HG02885 (cell line): ENCODE data around the gene SMIM31.

Experiments
- ATAC-seq: cut with Tn5 transposase; IDR thresholded peaks from one replicate; pipeline ENCODE4 v1.9.1; 2021; ENCODE audit warnings: mild to moderate bottlenecking; ENCODE audit not compliant: unreplicated experiment, poor library complexity

The SMIM31 gene

DNA sequence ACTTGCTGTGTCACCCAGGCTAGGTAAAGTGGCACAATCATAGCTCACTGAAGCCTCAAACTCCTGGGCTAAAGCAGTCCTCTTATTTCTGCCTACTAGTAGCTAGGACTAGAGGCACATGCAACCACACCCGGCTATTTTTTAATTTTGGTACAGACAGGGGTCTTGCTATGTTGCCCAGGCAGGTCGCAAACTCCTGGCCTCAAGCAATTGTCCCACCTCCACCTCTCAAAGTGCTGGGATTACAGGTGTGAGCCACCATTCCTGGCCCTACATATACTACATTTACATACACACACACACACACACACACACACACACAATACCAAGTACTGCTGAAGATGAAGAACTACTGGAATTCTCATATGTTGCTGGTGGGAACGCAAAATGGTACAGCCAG is 26.9 kb downstream of the SMIM31 start:
- ATAC-seq, result no peak

DNA sequence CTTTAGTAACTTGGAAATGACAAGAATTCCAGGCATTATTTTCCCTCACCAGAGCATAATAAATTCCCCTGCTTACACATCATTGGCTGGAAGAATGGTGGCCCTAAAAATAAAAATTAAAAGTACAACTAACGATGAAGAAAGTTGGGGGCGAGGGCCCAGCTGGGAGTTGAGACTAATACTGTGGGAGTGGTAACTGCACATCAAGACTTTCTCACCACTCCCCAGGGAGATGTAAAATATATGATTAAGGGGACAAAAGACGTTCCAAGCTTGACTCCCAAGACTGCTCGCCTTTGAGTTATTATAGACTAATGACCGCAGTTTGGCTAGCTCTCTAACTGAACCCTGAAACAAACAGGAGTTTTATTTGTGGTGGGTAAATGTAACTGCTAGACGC is 30.0 kb downstream of the SMIM31 start:
- ATAC-seq, result no peak

DNA sequence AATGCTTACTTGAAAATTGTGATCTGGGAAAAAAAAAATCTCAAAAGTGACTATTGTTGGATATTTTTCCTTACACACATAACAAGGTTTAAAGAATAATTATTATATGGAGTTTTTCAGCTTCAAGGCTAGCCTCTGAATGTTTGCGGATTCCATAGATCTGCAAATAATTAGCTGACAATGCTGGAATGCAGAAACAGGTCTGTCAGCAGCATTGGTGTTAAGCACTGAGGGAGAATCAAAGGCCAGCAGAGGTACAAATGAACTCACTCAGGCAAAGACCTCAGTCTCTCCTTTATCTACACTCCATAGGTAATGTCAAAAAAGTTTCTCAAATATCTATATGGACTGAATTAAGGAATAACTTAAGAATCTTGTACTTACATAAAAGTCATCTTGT is 35.1 kb downstream of the SMIM31 start:
- ATAC-seq, result no peak

DNA sequence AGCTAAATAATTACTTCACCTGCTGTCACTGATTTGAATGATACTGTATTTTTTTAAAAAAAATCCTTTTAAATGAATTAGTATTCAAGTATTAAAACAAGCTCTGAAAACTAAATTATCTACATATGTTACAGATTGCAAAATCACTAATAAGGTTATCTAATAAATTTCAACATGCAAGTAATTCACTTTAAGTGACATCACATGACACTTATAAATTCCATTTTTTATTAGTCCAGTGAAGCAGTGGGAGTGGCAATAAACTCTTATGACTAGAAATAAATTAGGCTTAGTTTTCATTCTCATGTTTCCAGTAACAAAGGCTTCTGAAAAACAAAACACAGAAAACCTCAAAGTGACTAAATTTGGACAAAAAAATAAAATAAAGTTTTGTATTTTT is 36.3 kb downstream of the SMIM31 start:
- no peak for ATAC-seq

DNA sequence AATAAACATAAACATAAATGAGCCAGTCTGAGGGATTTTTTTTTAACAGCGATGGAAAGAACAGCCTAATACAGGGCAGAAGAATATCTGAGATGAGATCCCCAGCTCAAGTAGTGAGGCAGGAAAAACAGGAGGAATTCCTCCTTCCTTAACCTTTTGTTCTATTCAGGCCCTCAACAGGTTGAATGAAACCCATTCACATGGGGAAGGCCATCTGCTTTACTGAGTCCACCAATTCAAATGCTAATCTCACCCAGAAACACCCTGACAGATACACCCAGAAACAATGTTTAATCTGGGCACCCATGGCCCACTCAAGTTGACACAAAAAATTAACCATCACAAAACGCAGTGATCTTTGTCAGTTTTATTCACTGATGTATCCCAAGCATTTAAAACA is 45.5 kb downstream of the SMIM31 start:
- no peak for ATAC-seq

DNA sequence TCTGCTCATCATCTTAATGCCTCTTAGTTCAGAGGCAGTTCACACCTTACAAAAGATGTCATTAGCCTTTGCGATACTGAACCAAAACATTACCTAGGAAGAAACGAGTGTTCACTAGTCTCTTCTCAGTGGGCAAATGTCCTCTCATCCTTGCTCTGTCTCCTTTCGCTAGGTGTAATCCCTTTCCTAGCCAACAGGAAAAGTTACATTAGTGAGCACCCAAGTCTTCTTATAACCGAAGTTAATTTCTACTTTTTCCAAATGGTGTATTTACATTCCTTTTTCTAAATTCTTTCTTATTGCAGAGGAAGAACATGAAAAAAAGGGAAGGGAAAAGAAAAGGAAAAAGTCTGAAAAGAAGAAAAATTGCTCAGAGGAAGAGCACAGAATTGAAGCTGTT is 46.9 kb downstream of the SMIM31 start:
- ATAC-seq, result no peak

DNA sequence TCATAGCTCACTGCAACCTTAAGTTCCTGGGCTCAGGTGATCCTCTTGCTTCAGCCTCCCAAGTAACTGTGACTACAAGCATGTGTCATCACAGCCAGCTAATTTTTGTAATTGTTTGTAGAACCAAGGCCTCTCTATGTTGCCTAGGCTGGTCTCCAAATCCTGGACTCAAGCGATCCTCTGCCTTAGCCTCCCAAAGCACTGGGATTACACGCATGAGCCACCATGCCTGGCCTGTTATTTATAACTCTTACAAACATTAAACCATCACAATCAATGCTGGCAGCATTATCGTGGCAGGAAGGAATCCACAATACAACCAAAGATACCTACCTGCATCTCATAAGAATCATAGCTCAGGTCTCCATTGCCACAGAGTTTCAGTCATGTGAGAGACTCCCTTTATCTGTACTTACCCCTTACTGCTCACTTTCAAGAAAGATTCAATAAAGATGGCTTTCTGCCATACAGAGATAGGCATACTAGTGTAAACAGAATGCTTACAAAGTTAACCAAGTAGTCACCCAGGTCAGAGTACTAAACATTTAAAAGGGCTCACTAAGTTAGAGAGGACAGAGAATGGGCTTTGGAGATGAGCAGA is 48.5 kb downstream of the SMIM31 start:
- ATAC-seq, result no peak

DNA sequence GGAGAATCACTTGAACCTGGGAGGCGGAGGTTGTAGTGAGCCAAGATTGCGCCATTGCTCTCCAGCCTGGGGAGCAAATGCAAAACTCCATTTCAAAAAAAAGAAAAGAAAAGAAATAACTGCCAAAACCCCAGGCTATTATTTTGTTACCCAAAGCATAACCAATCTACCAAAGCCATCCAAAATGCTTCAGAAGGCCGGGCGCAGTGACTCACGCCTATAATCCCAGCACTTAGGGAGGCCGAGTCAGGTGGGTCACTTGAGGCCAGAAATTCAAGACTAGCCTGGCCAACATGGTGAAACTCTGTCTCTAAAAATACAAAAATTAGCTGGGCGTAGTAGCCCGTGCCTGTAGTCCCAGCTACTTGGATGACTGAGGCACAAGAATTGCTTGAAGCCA is 49.8 kb downstream of the SMIM31 start:
- ATAC-seq, result no peak

DNA sequence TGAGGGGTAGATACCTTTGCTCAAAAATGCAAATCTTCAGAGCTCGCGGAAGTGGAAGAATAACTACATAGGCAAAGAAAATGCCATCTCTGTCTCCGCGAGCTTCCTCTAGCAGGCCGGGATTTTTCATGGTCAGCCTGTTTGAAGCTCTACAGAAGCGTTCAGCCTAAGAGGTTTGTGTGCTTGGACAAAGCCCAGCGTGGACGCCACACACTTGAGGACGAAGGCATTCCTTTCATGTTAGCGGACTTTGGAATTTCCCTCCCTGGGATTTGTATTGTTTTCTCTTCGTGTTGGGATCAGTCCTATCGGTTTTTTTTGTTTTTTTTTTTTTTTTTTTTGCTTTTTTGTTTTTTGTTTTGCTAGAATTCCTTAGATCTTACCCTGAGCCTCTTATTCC is 53.7 kb downstream of the SMIM31 start:
- ATAC-seq, result no peak

DNA sequence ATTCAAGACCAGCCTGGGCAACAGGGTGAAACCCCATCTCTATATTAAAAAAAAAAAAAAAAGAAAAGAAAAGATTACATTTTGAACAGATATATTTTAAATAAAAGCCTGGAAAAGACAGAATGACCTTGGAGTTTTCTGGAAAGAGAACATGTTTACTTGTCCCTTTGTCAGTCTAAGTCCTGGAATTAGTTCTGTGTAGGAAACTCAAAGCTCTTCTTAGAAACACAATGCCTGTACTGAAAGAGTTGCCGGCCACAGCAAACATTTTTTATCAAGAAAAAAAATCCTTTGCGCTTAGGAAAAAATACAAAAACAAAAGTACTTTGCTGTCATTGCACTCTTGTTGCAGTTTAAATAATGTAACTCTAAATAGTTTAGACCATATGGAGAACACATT is 59.6 kb downstream of the SMIM31 start:
- no peak for ATAC-seq

DNA sequence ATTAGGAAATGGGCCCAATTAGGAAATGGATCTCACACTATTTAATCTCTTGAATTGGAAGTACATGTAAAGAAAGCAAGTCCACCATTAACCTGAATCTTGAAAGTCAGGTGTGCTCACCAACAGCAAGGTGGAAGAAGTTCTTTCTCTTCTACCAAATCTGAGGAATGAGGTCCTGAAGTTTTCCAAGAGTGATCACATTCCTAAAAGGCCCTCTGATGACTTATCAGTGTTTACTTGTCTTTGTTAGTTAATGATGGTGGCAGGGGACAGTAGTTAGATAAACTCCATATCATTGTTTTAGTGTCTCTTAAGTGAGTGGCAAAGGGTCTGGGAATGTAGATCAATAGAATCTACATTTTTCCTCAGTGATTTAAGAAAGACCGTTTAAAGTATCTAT is 61.8 kb downstream of the SMIM31 start:
- ATAC-seq, result no peak

DNA sequence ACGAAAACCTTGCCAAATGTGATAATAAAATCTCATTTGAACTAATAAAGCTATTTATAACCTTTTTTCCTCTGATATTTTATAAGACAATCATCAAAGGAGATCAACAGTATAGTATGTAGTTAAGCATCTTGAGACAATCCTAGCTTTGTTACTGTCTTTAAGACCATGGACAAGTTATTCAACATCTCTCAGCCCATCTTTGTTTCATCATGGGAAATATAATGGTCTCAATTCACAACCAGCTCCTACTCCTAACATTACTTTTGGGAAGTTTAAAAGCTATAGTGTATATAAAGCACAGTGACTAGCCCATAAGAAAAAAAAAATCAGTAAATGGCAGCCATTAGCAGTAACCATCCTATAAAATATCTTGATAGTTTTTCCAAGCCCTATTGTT is 65.4 kb downstream of the SMIM31 start:
- ATAC-seq, result no peak

DNA sequence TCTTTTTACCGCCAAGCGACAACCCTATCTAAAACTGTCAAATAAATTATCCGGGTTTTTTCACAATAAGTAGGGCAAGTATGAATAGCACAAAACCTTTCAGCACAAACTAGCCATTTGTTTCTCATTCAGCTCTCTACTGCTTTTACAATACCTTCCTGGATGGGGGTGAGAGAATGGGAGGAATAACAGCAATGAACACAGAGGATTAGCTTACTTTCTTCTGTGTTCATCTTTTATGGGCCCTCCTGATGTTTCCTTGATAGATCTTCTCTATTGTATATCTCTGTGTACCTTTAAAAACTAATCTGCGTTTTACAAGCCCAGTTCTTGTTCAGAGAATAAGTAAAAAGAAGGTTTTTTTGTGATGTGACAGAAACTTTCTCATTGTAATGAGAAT is 67.8 kb downstream of the SMIM31 start:
- ATAC-seq, result no peak

DNA sequence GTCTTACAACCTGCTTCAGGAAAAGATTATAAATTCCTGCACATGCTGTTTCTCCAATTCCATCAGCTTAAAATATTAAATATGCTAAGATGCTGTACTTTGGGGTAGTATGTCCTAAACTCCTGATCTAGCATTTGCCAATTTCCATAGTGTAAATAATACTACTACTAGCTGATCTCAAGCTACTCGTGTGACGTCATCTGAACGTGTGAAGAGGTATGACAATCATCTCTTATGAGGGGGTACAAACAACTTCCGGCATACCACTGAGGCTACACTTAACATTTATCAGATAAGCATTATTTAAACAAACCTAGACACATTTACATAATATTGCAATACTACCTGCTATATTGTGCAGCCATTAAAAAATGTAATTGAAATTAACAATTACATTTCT is 70.7 kb downstream of the SMIM31 start:
- no peak for ATAC-seq

DNA sequence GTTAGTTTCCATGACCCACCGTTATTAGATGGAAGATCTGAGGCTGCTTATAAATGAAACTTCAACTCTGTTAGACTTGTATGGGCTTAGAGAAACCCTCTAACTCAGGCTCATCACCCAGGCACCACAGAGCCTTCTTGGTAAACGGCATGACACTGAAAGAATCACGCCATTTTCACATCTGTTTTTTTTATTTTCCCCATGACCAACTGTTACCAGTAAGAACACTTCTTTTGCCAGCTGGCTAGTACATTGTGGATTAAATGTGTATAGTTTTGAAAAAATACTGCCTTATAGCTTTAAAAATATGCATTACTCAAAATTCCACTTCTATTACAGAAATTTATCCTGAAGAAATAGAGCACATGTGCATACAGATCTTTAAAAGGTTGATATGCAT is 75.0 kb downstream of the SMIM31 start:
- no peak for ATAC-seq

DNA sequence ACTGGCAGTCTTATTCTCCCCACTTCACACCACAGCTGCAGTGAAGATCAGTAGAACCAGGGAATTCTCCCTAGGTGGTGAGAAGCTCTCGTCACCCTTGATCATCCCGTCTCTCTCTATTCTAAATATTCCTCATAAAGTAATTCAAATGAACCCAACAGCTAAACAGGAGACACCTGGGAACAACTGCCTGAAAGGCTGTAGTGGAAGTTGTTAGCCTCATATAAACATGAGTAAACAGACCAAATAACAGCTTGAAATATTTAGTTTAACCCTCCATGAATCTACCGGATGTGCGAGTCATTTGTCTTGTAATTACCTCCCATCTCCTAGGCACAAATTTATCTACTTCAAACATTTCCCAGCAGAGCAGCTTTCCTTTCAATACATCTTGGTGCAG is 92.6 kb downstream of the SMIM31 start:
- ATAC-seq, result no peak

DNA sequence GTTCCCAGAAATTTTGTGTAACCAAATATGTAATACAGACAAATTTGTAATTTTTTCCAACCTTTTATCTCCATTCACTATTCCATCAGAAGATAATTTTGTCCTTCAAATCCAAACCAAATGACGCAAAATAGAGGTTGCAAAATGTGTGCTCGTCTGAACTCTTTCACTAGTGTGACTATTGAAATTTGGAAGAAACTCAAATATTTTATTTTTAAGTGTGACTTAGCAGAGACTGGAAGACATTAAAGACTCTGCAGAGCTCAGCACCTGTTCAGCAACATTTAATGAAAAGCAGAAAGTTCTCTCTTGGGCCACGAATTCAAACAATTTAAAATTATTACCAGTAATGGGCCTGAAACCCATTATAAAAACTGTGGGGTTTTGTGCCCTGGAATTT is 93.1 kb downstream of the SMIM31 start:
- ATAC-seq, result no peak

DNA sequence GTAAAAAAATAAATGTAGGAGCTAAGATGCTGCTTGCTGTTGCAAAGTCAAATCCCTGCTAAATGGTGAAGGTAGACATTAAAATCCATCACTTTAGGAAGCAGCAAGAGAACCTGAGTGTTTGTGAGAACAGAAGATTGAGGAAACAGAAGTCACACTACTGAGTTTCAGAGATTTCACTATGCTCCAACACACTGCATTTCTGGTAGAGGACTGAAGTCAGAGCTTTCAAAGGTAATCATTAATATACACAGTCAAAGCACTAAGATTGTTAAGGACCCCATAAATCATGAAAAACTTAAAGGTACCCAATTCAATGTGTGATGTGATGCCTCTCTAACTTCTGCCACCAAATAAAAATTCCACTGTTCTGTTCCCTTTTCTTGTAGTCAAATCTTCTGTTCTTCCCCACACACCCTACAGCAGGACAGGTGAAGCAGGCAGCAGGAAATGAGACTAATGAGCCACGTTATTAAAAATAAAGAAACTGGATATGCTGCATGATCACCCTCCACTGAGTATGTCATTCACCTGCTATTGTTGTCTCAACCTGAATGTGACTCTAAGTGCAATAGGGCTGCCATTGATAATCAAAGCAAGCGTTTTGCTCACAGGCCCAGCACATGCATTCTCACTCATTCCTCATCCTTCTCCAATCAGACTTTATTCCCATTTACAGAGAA is 94.2 kb downstream of the SMIM31 start:
- ATAC-seq, result no peak
